IgD-negative memory B cell (primary cell): Measurements from ENCODE around the gene CLSTN1. TPM values are rescaled to one million over a fixed set of nuclear protein-coding genes. Genes with fewer than 3 reads are reported as not detected.
A peak's percentile ranks its signal among the peaks of the same experiment; 100 is the strongest.
"Not testable (repeated sequence)": the region's sequence is repeated elsewhere in the genome, so short reads cannot be mapped to it uniquely, and the experiment has no call there.

Experiments used
- H3K27ac Mint-ChIP-seq, 3 donors: one replicate each; pipeline ENCODE4 v1.8.0; 2020 to 2022; ENCODE audit warnings: mild to moderate bottlenecking in 3 of 3, mixed read lengths in 3 of 3, moderate library complexity in 1 of 3
- H3K27me3 Mint-ChIP-seq: one replicate; pipeline ENCODE4 v1.8.0; 2021; ENCODE audit warnings: mixed read lengths
- H3K36me3 Mint-ChIP-seq: one replicate; pipeline ENCODE4 v1.8.0; 2020; ENCODE audit warnings: mild to moderate bottlenecking, mixed read lengths
- H3K4me1 Mint-ChIP-seq, 3 donors: one replicate each; pipeline ENCODE4 v1.8.0; 2020 to 2022; ENCODE audit warnings: mixed read lengths in 3 of 3, mild to moderate bottlenecking in 1 of 3
- H3K4me3 Mint-ChIP-seq, 4 donors: one replicate each; pipeline ENCODE4 v1.8.0; 2020 to 2022; ENCODE audit warnings: mild to moderate bottlenecking in 4 of 4, mixed read lengths in 4 of 4, moderate library complexity in 3 of 4
- H3K9me3 Mint-ChIP-seq, 3 donors: one replicate each; pipeline ENCODE4 v1.8.0; 2020 to 2021; ENCODE audit warnings: mixed read lengths in 3 of 3, mild to moderate bottlenecking in 1 of 3
- polyA plus RNA-seq: library from polyadenylated mRNA; unstranded; fragments of 300-500 nt; fragmentation: Illumina TruSeq; gene quantifications from one replicate; pipeline ENCODE4 v1.2.3, GENCODE V29; 2021

Gene CLSTN1
- polyA plus RNA-seq, 1 donor from 2014 or later: 24.7 TPM

- Mint-ChIP-seq H3K27me3 (no peaks in the 10 kb centered on the region), H3K9me3 (no peaks in the 10 kb centered on the region), H3K4me1 (peaks cover 6 to 8% (median 8%) of the 10 kb centered on the region in 3 donors), H3K27ac (peak overlapping the region in 1 of 3 donors; percentile 80), H3K4me3 (peak overlapping the region in 1 of 4 donors; percentile 14), H3K36me3 (peaks cover 4% of the 10 kb centered on the region)
Observed at GRCh38 chr1:9761855-9762254, 61.9 kb downstream of the CLSTN1 start.

- Mint-ChIP-seq H3K36me3 (peaks cover 4% of the 10 kb centered on the region), H3K9me3 (no peaks in the 10 kb centered on the region), H3K27me3 (no peaks in the 10 kb centered on the region), H3K27ac (no peak overlapping the region), H3K4me1 (peaks cover 4 to 8% (median 6%) of the 10 kb centered on the region in 3 donors), H3K4me3 (no peak overlapping the region)
Observed at GRCh38 chr1:9760824-9761223, 62.9 kb downstream of the CLSTN1 start.

- peaks cover 4 to 10% (median 9%) of the 10 kb centered on the region in 3 donors for H3K4me1 Mint-ChIP-seq
- no peak overlapping the region for H3K27ac Mint-ChIP-seq
- peaks cover 5% of the 10 kb centered on the region for H3K36me3 Mint-ChIP-seq
- no peaks in the 10 kb centered on the region for H3K27me3 Mint-ChIP-seq
- no peak overlapping the region for H3K4me3 Mint-ChIP-seq
- H3K9me3 Mint-ChIP-seq: no peaks in the 10 kb centered on the region
Observed at GRCh38 chr1:9759939-9760338, 63.8 kb downstream of the CLSTN1 start.

GRCh38 chr1:9758559-9759121, 65.1 kb downstream of the CLSTN1 start:
- Mint-ChIP-seq H3K36me3 (peaks cover 6% of the 10 kb centered on the region), H3K27ac (no peak overlapping the region), H3K4me3 (no peak overlapping the region), H3K9me3 (no peaks in the 10 kb centered on the region), H3K4me1 (peaks cover 2 to 9% (median 7%) of the 10 kb centered on the region in 3 donors), H3K27me3 (no peaks in the 10 kb centered on the region)

- H3K27ac Mint-ChIP-seq: peak overlapping the region in 2 of 3 donors; percentile 17 to 43
Observed at GRCh38 chr1:9755441-9755995, 68.2 kb downstream of the CLSTN1 start.

GRCh38 chr1:9753121-9753531, 70.6 kb downstream of the CLSTN1 start:
- H3K4me3 Mint-ChIP-seq: no peak overlapping the region
- peaks cover 0 to 6% (median 3%) of the 10 kb centered on the region in 3 donors for H3K4me1 Mint-ChIP-seq
- H3K27ac Mint-ChIP-seq: no peak overlapping the region
- H3K27me3 Mint-ChIP-seq: no peaks in the 10 kb centered on the region
- H3K36me3 Mint-ChIP-seq: peaks cover 3% of the 10 kb centered on the region
- no peaks in the 10 kb centered on the region for H3K9me3 Mint-ChIP-seq

More at GRCh38 chr1:9755441-9755995, 68.2 kb downstream of the CLSTN1 start:
- H3K9me3 Mint-ChIP-seq: no peaks in the 10 kb centered on the region
- peaks cover 3% of the 10 kb centered on the region for H3K36me3 Mint-ChIP-seq
- no peaks in the 10 kb centered on the region for H3K27me3 Mint-ChIP-seq
- H3K4me1 Mint-ChIP-seq: peaks cover 0 to 7% (median 4%) of the 10 kb centered on the region in 3 donors
- no peak overlapping the region for H3K4me3 Mint-ChIP-seq

- peaks cover 3% of the 10 kb centered on the region for H3K36me3 Mint-ChIP-seq
- peaks cover 0 to 3% (median 1%) of the 10 kb centered on the region in 3 donors for H3K4me1 Mint-ChIP-seq
- H3K4me3 Mint-ChIP-seq: no peak overlapping the region
- H3K9me3 Mint-ChIP-seq: no peaks in the 10 kb centered on the region
- peak overlapping the region in 1 of 3 donors; percentile 14 for H3K27ac Mint-ChIP-seq
- H3K27me3 Mint-ChIP-seq: no peaks in the 10 kb centered on the region
Observed at GRCh38 chr1:9751971-9752370, 71.8 kb downstream of the CLSTN1 start.

GRCh38 chr1:9749361-9749760, 74.4 kb downstream of the CLSTN1 start:
- Mint-ChIP-seq H3K36me3 (no peaks in the 10 kb centered on the region), H3K4me3 (no peak overlapping the region), H3K9me3 (no peaks in the 10 kb centered on the region), H3K27ac (peak overlapping the region in 1 of 3 donors; percentile 67), H3K4me1 (no peaks in the 10 kb centered on the region), H3K27me3 (no peaks in the 10 kb centered on the region)

GRCh38 chr1:9748391-9748790, 75.4 kb downstream of the CLSTN1 start:
- H3K4me1 Mint-ChIP-seq, H3K36me3 Mint-ChIP-seq, H3K27me3 Mint-ChIP-seq, H3K4me3 Mint-ChIP-seq, H3K9me3 Mint-ChIP-seq: not testable (repeated sequence)
- peak overlapping the region in 1 of 3 donors; percentile 54 for H3K27ac Mint-ChIP-seq

- Mint-ChIP-seq H3K9me3 (no peaks in the 10 kb centered on the region), H3K27ac (no peak overlapping the region), H3K4me3 (no peak overlapping the region), H3K36me3 (no peaks in the 10 kb centered on the region), H3K27me3 (no peaks in the 10 kb centered on the region), H3K4me1 (no peaks in the 10 kb centered on the region)
Observed at GRCh38 chr1:9746651-9747050, 77.1 kb downstream of the CLSTN1 start.

- Mint-ChIP-seq H3K36me3 (no peaks in the 10 kb centered on the region), H3K27me3 (no peaks in the 10 kb centered on the region), H3K9me3 (no peaks in the 10 kb centered on the region), H3K27ac (no peak overlapping the region), H3K4me3 (no peak overlapping the region), H3K4me1 (no peaks in the 10 kb centered on the region)
Observed at GRCh38 chr1:9746211-9746610, 77.6 kb downstream of the CLSTN1 start.

GRCh38 chr1:9744106-9744799, 79.5 kb downstream of the CLSTN1 start:
- no peaks in the 10 kb centered on the region for H3K9me3 Mint-ChIP-seq
- H3K27me3 Mint-ChIP-seq: no peaks in the 10 kb centered on the region
- no peak overlapping the region for H3K4me3 Mint-ChIP-seq
- H3K36me3 Mint-ChIP-seq: no peaks in the 10 kb centered on the region
- no peaks in the 10 kb centered on the region for H3K4me1 Mint-ChIP-seq
- H3K27ac Mint-ChIP-seq: peak overlapping the region in 1 of 3 donors; percentile 60

- Mint-ChIP-seq H3K36me3 (no peaks in the 10 kb centered on the region), H3K9me3 (no peaks in the 10 kb centered on the region), H3K4me1 (peaks cover 11 to 14% (median 13%) of the 10 kb centered on the region in 3 donors), H3K27ac (peak overlapping the region in 2 of 3 donors; percentile 57 to 84), H3K4me3 (no peak overlapping the region), H3K27me3 (no peaks in the 10 kb centered on the region)
Observed at GRCh38 chr1:9737671-9738070, 86.1 kb downstream of the CLSTN1 start.

- no peaks in the 10 kb centered on the region for H3K9me3 Mint-ChIP-seq
- H3K4me1 Mint-ChIP-seq: peaks cover 17 to 20% (median 19%) of the 10 kb centered on the region in 3 donors
- H3K36me3 Mint-ChIP-seq: no peaks in the 10 kb centered on the region
- no peaks in the 10 kb centered on the region for H3K27me3 Mint-ChIP-seq
- no peak overlapping the region for H3K27ac Mint-ChIP-seq
- H3K4me3 Mint-ChIP-seq: peak overlapping the region in 1 of 4 donors; percentile 38
Observed at GRCh38 chr1:9737057-9737456, 86.7 kb downstream of the CLSTN1 start.

GRCh38 chr1:9736241-9736640, 87.5 kb downstream of the CLSTN1 start:
- no peaks in the 10 kb centered on the region for H3K27me3 Mint-ChIP-seq
- peaks cover 3% of the 10 kb centered on the region for H3K36me3 Mint-ChIP-seq
- peaks cover 23 to 25% (median 25%) of the 10 kb centered on the region in 3 donors for H3K4me1 Mint-ChIP-seq
- H3K4me3 Mint-ChIP-seq: no peak overlapping the region
- H3K27ac Mint-ChIP-seq: no peak overlapping the region
- no peaks in the 10 kb centered on the region for H3K9me3 Mint-ChIP-seq
